ENCODE results near the gene HNRNPF. TPM values are rescaled to one million over a fixed set of nuclear protein-coding genes. Genes with fewer than 3 reads are reported as not detected.

The HNRNPF gene
- total RNA-seq, 1 donor from 2014 or later = 101 TPM

GRCh38 chr10:43370671-43371215 lies 38.2 kb downstream of the HNRNPF start:
- no peak overlapping the region for H3K4me3 ChIP-seq
- intact Hi-C loops (cut with DNase I) = no loop called here
- no peaks in the 10 kb centered on the region for H3K36me3 ChIP-seq
- H3K9me3 ChIP-seq = no peaks in the 10 kb centered on the region
- H3K27me3 ChIP-seq = no peaks in the 10 kb centered on the region
- no peaks in the 10 kb centered on the region for H3K4me1 ChIP-seq
- no peak for DNase-seq (ENCODE audit: low spot score in 2 of 2)
- no peak overlapping the region for H3K27ac ChIP-seq
- TF ChIP-seq CTCF (IDR thresholded peaks at IDR 0.05) = no peak

GRCh38 chr10:43369921-43370320 lies 39.1 kb downstream of the HNRNPF start:
- no peaks in the 10 kb centered on the region for H3K27me3 ChIP-seq
- no peaks in the 10 kb centered on the region for H3K36me3 ChIP-seq
- H3K27ac ChIP-seq = no peak overlapping the region
- H3K4me1 ChIP-seq = no peaks in the 10 kb centered on the region
- no peak overlapping the region for H3K4me3 ChIP-seq
- H3K9me3 ChIP-seq = no peaks in the 10 kb centered on the region
- intact Hi-C loops (cut with DNase I) = no loop called here
- no peak for DNase-seq (ENCODE audit: low spot score in 2 of 2)
- TF ChIP-seq CTCF (IDR thresholded peaks at IDR 0.05) = no peak

GRCh38 chr10:43365001-43365400 lies 44.0 kb downstream of the HNRNPF start:
- no peak for DNase-seq (ENCODE audit: low spot score in 2 of 2)
- Histone ChIP-seq H3K36me3 (no peaks in the 10 kb centered on the region), H3K27ac (no peak overlapping the region), H3K27me3 (no peaks in the 10 kb centered on the region), H3K4me3 (no peak overlapping the region), H3K9me3 (no peaks in the 10 kb centered on the region), H3K4me1 (peaks cover 0 to 3% of the 10 kb centered on the region in 2 donors)
- intact Hi-C loops (cut with DNase I) = no loop called here
- no peak for TF ChIP-seq CTCF (IDR thresholded peaks at IDR 0.05)

GRCh38 chr10:43362191-43362839 lies 46.7 kb downstream of the HNRNPF start:
- Histone ChIP-seq H3K9me3 (no peaks in the 10 kb centered on the region), H3K36me3 (no peaks in the 10 kb centered on the region), H3K27me3 (no peaks in the 10 kb centered on the region), H3K4me3 (peak overlapping the region; percentile 56 to 63), H3K4me1 (peaks cover 0 to 3% of the 10 kb centered on the region in 2 donors), H3K27ac (peak overlapping the region in 1 of 2 donors; percentile 47)
- TF ChIP-seq CTCF (IDR thresholded peaks at IDR 0.05) = peak in 2 of 3 experiments; percentile 42 to 50
- intact Hi-C loops (cut with DNase I) = no loop called here
- peak; percentile 75 to 94 for DNase-seq (ENCODE audit: low spot score in 2 of 2)

- no peaks in the 10 kb centered on the region for H3K9me3 ChIP-seq
- H3K36me3 ChIP-seq = no peaks in the 10 kb centered on the region
- peak overlapping the region in 1 of 2 donors; percentile 47 for H3K27ac ChIP-seq
- DNase-seq (ENCODE audit: low spot score in 2 of 2) = no peak
- no peak for TF ChIP-seq CTCF (IDR thresholded peaks at IDR 0.05)
- H3K4me1 ChIP-seq = peaks cover 0 to 3% of the 10 kb centered on the region in 2 donors
- intact Hi-C loops (cut with DNase I) = no loop called here
- no peaks in the 10 kb centered on the region for H3K27me3 ChIP-seq
- H3K4me3 ChIP-seq = peak overlapping the region; percentile 56 to 63
Measured at GRCh38 chr10:43361547-43362190, 47.3 kb downstream of the HNRNPF start.

Data from ascending aorta (tissue), 2 donors.